WERI-Rb-1 (cell line): ENCODE measurements around the gene NFAT5.
"Not testable (repeated sequence)": the region's sequence is repeated elsewhere in the genome, so short reads cannot be mapped to it uniquely, and the experiment has no call there.

Experiments
- DNase-seq: peaks from one replicate; pipeline ENCODE4 v3.0.0-alpha.2; 2020
- H3K27ac ChIP-seq: fragments of 250-450 bp; sonication (Bioruptor Pico); 2 replicates; pipeline ENCODE4 v1.5.1; 2020; ENCODE audit warnings: mild to moderate bottlenecking, moderate library complexity
- H3K27me3 ChIP-seq: fragments of 250-450 bp; sonication (Bioruptor Pico); 2 replicates; pipeline ENCODE4 v1.5.1; 2021; ENCODE audit warnings: mild to moderate bottlenecking, low read depth, moderate library complexity; ENCODE audit not compliant: insufficient read depth, severe bottlenecking
- H3K36me3 ChIP-seq: fragments of 250-450 bp; sonication (Bioruptor Pico); 2 replicates; pipeline ENCODE4 v1.5.1; 2020; ENCODE audit warnings: mild to moderate bottlenecking, moderate library complexity
- H3K4me3 ChIP-seq: 2 replicates; pipeline ENCODE4 v1.5.1; 2011; ENCODE audit warnings: low read depth, mild to moderate bottlenecking, control low read depth, low read length
- H3K9me3 ChIP-seq: fragments of 250-450 bp; sonication (Bioruptor Pico); 2 replicates; pipeline ENCODE4 v1.5.1; 2021; ENCODE audit warnings: mild to moderate bottlenecking, moderate library complexity; ENCODE audit not compliant: severe bottlenecking
- CTCF ChIP-seq: IDR thresholded peaks from 2 replicates; pipeline ENCODE4 v1.5.1; 2011; ENCODE audit warnings: low read depth, mild to moderate bottlenecking, control low read depth, inconsistent platforms, low read length

NFAT5 gene

GRCh38 chr16:69632828-69633227 lies 67.1 kb downstream of the NFAT5 start:
- no peaks in the 10 kb centered on the region for H3K27me3 ChIP-seq
- peaks cover 7% of the 10 kb centered on the region for H3K9me3 ChIP-seq
- no peak overlapping the region for H3K27ac ChIP-seq
- DNase-seq, result no peak
- H3K36me3 ChIP-seq, result no peaks in the 10 kb centered on the region; the same call in none of the 2 replicates
- H3K4me3 ChIP-seq, result no peak overlapping the region
- TF ChIP-seq CTCF, result no peak

GRCh38 chr16:69633375-69633774 lies 67.6 kb downstream of the NFAT5 start:
- no peaks in the 10 kb centered on the region for H3K27me3 ChIP-seq
- peaks cover 7% of the 10 kb centered on the region for H3K9me3 ChIP-seq
- H3K27ac ChIP-seq, result no peak overlapping the region
- no peak overlapping the region for H3K4me3 ChIP-seq
- no peak for DNase-seq
- no peak for TF ChIP-seq CTCF
- H3K36me3 ChIP-seq, result no peaks in the 10 kb centered on the region; the same call in none of the 2 replicates

- DNase-seq, H3K27me3 ChIP-seq, H3K27ac ChIP-seq, H3K4me3 ChIP-seq, H3K9me3 ChIP-seq, H3K36me3 ChIP-seq: not testable (repeated sequence)
Observed at GRCh38 chr16:69636563-69637146, 70.9 kb downstream of the NFAT5 start.

GRCh38 chr16:69637206-69637865 lies 71.6 kb downstream of the NFAT5 start:
- not testable (repeated sequence) for DNase-seq, H3K27ac ChIP-seq, H3K36me3 ChIP-seq, H3K27me3 ChIP-seq, H3K9me3 ChIP-seq, H3K4me3 ChIP-seq

- H3K36me3 ChIP-seq, H3K27me3 ChIP-seq, H3K4me3 ChIP-seq, H3K27ac ChIP-seq, DNase-seq, H3K9me3 ChIP-seq: not testable (repeated sequence)
Observed at GRCh38 chr16:69643997-69644396, 78.2 kb downstream of the NFAT5 start.

- DNase-seq, result no peak
- TF ChIP-seq CTCF, result no peak
- Histone ChIP-seq H3K9me3 (no peaks in the 10 kb centered on the region), H3K27me3 (no peaks in the 10 kb centered on the region), H3K36me3 (peaks cover 7% of the 10 kb centered on the region), H3K4me3 (no peak overlapping the region), H3K27ac (no peak overlapping the region)
Observed at GRCh38 chr16:69644790-69645189, 79.0 kb downstream of the NFAT5 start.

GRCh38 chr16:69647020-69647419 lies 81.3 kb downstream of the NFAT5 start:
- no peaks in the 10 kb centered on the region for H3K27me3 ChIP-seq
- no peak for TF ChIP-seq CTCF
- H3K36me3 ChIP-seq, result peaks cover 7% of the 10 kb centered on the region
- H3K9me3 ChIP-seq, result no peaks in the 10 kb centered on the region
- DNase-seq, result no peak
- H3K27ac ChIP-seq, result no peak overlapping the region
- no peak overlapping the region for H3K4me3 ChIP-seq
